CD8-positive, alpha-beta memory T cell (primary cell): ENCODE measurements around the gene BBS1. TPM values are rescaled to one million over a fixed set of nuclear protein-coding genes. Genes with fewer than 3 reads are reported as not detected.

Experiments
- CTCF ChIA-PET: fragments of 350-600 bp; sonication (Branson Sonifier 250); formaldehyde crosslinking; loops from one replicate; lab custom pipeline; 2021; ENCODE audit warnings: antibody characterized with exemption; lab: Charles Lee
- POLR2A ChIA-PET: fragments of 350-600 bp; sonication (Branson Sonifier 250); formaldehyde crosslinking; loops from one replicate; lab custom pipeline; 2021; ENCODE audit warnings: antibody characterized with exemption; lab: Charles Lee
- DNase-seq, 5 donors: peaks; one replicate each; pipeline versions ENCODE4 v3.0.0 to v3.0.0-alpha.2; 2020 to 2022; ENCODE audit warnings: mixed read lengths in 1 of 5
- H3K27ac ChIP-seq: one replicate; pipeline ENCODE4 v1.7.0; 2013; ENCODE audit warnings: low read depth, mild to moderate bottlenecking, low read length, moderate library complexity
- H3K27me3 ChIP-seq: 2 replicates; pipeline ENCODE4 v1.7.0; 2013; ENCODE audit warnings: low read length, mild to moderate bottlenecking; ENCODE audit not compliant: insufficient read depth, poor library complexity, severe bottlenecking
- H3K36me3 ChIP-seq: 2 replicates; pipeline ENCODE4 v1.7.0; 2013; ENCODE audit warnings: mild to moderate bottlenecking, low read length, moderate library complexity; ENCODE audit not compliant: insufficient read depth
- H3K4me1 ChIP-seq: 2 replicates; pipeline ENCODE4 v1.7.0; 2013; ENCODE audit warnings: mild to moderate bottlenecking, low read length, moderate library complexity; ENCODE audit not compliant: insufficient read depth
- H3K4me3 ChIP-seq: 2 replicates; pipeline ENCODE4 v1.7.0; 2013; ENCODE audit warnings: mild to moderate bottlenecking, low read length
- H3K9me3 ChIP-seq: 2 replicates; pipeline ENCODE4 v1.7.0; 2013; ENCODE audit warnings: mild to moderate bottlenecking, low read length
- H3K27ac Mint-ChIP-seq, 8 donors: one replicate each; pipeline ENCODE4 v1.8.0; 2020 to 2021; ENCODE audit warnings: mixed read lengths in 8 of 8, mild to moderate bottlenecking in 6 of 8, inconsistent platforms in 3 of 8, moderate library complexity in 3 of 8
- H3K27me3 Mint-ChIP-seq, 2 donors: one replicate each; pipeline ENCODE4 v1.8.0; 2020 to 2021; ENCODE audit warnings: mixed read lengths in 2 of 2, mild to moderate bottlenecking in 1 of 2, moderate library complexity in 1 of 2
- H3K36me3 Mint-ChIP-seq, 3 donors: one replicate each; pipeline ENCODE4 v1.8.0; 2020 to 2021; ENCODE audit warnings: mixed read lengths in 3 of 3, inconsistent platforms in 1 of 3, mild to moderate bottlenecking in 1 of 3
- H3K4me1 Mint-ChIP-seq, 3 donors: one replicate each; pipeline ENCODE4 v1.8.0; 2020 to 2021; ENCODE audit warnings: mixed read lengths in 3 of 3, inconsistent platforms in 1 of 3, mild to moderate bottlenecking in 1 of 3
- H3K4me3 Mint-ChIP-seq, 7 donors: one replicate each; pipeline ENCODE4 v1.8.0; 2020 to 2021; ENCODE audit warnings: mixed read lengths in 7 of 7, mild to moderate bottlenecking in 6 of 7, moderate library complexity in 4 of 7, inconsistent platforms in 2 of 7
- H3K9me3 Mint-ChIP-seq, 5 donors: one replicate each; pipeline ENCODE4 v1.8.0; 2020 to 2022; ENCODE audit warnings: mixed read lengths in 5 of 5, mild to moderate bottlenecking in 3 of 5, moderate library complexity in 2 of 5, inconsistent platforms in 1 of 5
- polyA plus RNA-seq: library from polyadenylated mRNA; unstranded; fragments of 300-500 nt; fragmentation: Illumina TruSeq; gene quantifications from one replicate; pipeline ENCODE4 v1.2.3, GENCODE V29; 2021
- total RNA-seq, 2 experiments: library from RNA; stranded (reverse); gene quantifications; one replicate each; pipeline ENCODE4 v1.2.3, GENCODE V29; 2021

BBS1 gene
- total and polyA plus RNA-seq, 3 experiments from 2014 or later = 15.6 to 21.2 (median 17.7) TPM

DNA sequence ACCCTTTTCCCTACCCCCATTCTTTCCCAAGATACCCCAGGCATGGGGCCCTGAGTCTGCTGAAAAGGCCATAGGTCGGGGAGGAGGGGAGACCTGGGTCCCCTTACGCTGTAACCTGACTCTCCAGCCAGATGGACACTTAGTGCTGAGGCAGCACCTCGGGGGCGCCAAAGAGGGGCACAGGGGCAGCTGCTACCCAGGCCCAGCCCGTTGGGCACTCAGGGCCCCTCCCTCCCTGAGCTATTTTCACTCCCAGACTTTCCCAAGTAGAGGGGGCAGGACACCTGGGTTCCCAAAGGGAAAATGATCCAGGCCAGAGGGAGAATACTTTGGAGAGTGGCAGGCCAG is 37.2 kb downstream of the BBS1 start:
- Histone ChIP-seq H3K27me3 (no peaks in the 10 kb centered on the region), H3K4me3 (no peak overlapping the region), H3K36me3 (no peaks in the 10 kb centered on the region), H3K9me3 (no peaks in the 10 kb centered on the region), H3K27ac (no peak overlapping the region), H3K4me1 (peaks cover 32% of the 10 kb centered on the region)
- peak overlapping the region in 5 of 7 donors; percentile 5 to 87 (median 40) for H3K4me3 Mint-ChIP-seq
- CTCF ChIA-PET = no interaction called here
- H3K27ac Mint-ChIP-seq = no peak overlapping the region
- DNase-seq = no peak
- H3K9me3 Mint-ChIP-seq = no peaks in the 10 kb centered on the region
- POLR2A ChIA-PET = no interaction called here
- peaks cover 0 to 6% of the 10 kb centered on the region in 2 donors for H3K27me3 Mint-ChIP-seq
- peaks cover 0 to 20% (median 0%) of the 10 kb centered on the region in 3 donors for H3K36me3 Mint-ChIP-seq
- H3K4me1 Mint-ChIP-seq = peaks cover 25 to 36% (median 33%) of the 10 kb centered on the region in 3 donors

DNA sequence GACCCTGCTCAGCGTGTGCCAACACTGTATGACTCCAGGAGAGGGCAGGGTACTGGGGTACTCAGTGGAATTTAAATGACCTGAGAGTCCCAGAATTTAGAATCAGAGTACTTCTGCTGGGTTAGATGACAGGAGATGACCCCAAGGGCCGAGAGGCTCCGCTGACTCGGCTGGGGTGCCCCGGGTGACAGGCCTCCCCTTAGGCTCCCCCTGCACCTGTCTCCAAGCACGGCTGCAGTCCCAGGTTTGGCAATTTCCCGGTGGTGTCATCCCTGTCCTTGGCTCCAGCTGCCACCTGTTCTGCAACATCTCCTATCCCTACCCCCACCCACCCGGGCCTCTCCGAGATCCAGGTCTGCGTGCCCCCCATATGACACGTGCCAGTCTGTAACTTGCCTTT is 37.6 kb downstream of the BBS1 start:
- ChIA-PET POLR2A (no interaction called here), CTCF (no interaction called here)
- no peak for DNase-seq
- Histone ChIP-seq H3K4me1 (peaks cover 28% of the 10 kb centered on the region), H3K36me3 (no peaks in the 10 kb centered on the region), H3K27me3 (no peaks in the 10 kb centered on the region), H3K9me3 (no peaks in the 10 kb centered on the region), H3K4me3 (no peak overlapping the region), H3K27ac (no peak overlapping the region)
- Mint-ChIP-seq H3K27ac (peak overlapping the region in 3 of 8 donors; percentile 11 to 65 (median 26)), H3K9me3 (no peaks in the 10 kb centered on the region), H3K27me3 (peaks cover 0 to 6% of the 10 kb centered on the region in 2 donors), H3K4me1 (peaks cover 22 to 32% (median 29%) of the 10 kb centered on the region in 3 donors), H3K4me3 (peak overlapping the region in 5 of 7 donors; percentile 5 to 87 (median 41)), H3K36me3 (peaks cover 0 to 16% (median 0%) of the 10 kb centered on the region in 3 donors)

DNA sequence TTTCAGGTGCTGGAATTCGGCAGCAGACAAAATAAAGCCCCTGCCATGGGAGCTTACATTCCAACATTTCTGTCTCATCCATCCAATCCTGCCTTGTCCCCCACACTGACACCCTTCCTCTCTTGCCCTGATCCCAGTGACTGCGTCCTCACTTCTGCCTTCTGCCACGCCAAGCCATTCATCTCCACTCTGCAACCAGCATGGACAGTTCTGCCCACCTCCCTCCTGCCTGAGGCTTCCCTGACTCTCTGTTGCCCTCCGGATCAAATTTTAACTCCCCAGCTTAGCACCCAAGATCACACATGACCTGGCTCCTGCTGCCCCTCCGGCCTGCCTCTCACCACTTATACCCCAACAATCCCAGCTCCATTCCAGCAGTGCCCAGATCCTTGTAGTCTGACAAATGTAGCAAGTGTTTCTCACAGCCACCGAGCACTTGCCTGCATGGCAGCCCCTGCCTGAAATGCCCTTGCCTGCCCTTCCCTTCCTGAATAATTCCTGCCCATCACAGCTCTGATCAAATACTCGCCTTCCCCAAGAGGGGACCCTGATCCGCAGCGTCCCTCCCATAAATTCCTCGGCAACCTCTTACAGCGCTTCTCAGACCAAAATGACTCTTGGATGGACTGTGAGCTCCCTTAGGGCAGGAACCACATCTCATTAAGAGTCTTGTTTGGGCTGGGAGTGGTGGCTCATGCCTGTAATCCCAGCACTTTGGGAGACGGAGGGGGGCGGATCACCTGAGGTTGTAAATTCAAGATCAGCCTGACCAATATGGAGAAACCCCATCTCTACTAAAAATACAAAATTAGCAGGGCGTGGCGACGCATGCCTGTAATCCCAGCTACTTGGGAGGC is 38.6 kb downstream of the BBS1 start:
- POLR2A ChIA-PET = no interaction called here
- no peaks in the 10 kb centered on the region for H3K36me3 ChIP-seq

DNA sequence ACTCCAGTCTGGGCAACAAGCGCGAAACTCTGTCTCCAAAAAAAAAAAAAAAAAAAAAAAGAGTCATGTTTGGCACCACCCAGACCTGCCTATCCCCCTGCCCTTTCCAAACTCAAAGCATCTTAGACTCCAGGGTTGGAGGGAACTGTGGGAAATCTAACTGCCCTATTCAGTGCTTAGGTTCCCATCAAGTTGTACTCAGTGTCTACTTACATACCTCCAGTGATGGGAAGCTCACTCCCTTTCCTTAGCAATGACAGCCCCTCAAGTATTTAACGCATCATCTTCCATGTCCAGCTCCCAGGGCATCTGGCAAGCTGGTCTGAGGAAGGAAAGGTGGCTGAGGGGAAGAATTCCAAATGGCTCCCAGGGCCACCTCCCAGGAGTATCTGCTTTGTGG is 39.3 kb downstream of the BBS1 start:
- no peaks in the 10 kb centered on the region for H3K9me3 ChIP-seq
- Mint-ChIP-seq H3K27ac (no peak overlapping the region), H3K9me3 (no peaks in the 10 kb centered on the region), H3K36me3 (peaks cover 0 to 8% (median 0%) of the 10 kb centered on the region in 3 donors), H3K4me3 (peak overlapping the region in 1 of 7 donors; percentile 74), H3K4me1 (peaks cover 8 to 16% (median 13%) of the 10 kb centered on the region in 3 donors), H3K27me3 (peaks cover 0 to 6% of the 10 kb centered on the region in 2 donors)
- POLR2A ChIA-PET = no interaction called here
- CTCF ChIA-PET = no interaction called here
- H3K27ac ChIP-seq = no peak overlapping the region
- H3K4me3 ChIP-seq = no peak overlapping the region
- no peaks in the 10 kb centered on the region for H3K36me3 ChIP-seq
- no peak for DNase-seq
- no peaks in the 10 kb centered on the region for H3K27me3 ChIP-seq
- H3K4me1 ChIP-seq = peaks cover 12% of the 10 kb centered on the region

More for the DNA sequence above, 38.6 kb downstream of the BBS1 start:
- H3K4me1 ChIP-seq = peaks cover 18% of the 10 kb centered on the region
- DNase-seq = no peak
- Mint-ChIP-seq H3K27ac (peak overlapping the region in 6 of 8 donors; percentile 5 to 85 (median 24)), H3K4me3 (peak overlapping the region in 4 of 7 donors; percentile 32 to 87 (median 51)), H3K4me1 (peaks cover 12 to 22% (median 20%) of the 10 kb centered on the region in 3 donors), H3K27me3 (peaks cover 0 to 6% of the 10 kb centered on the region in 2 donors), H3K36me3 (peaks cover 0 to 8% (median 0%) of the 10 kb centered on the region in 3 donors), H3K9me3 (no peaks in the 10 kb centered on the region)
- no peaks in the 10 kb centered on the region for H3K27me3 ChIP-seq
- no peak overlapping the region for H3K4me3 ChIP-seq
- no peak overlapping the region for H3K27ac ChIP-seq
- H3K9me3 ChIP-seq = no peaks in the 10 kb centered on the region
- CTCF ChIA-PET = interaction anchor here (0.5 kb wide), 1 partner anchor 111 kb away, joined by 4 read pairs; no protein-coding TSS in a partner anchor

DNA sequence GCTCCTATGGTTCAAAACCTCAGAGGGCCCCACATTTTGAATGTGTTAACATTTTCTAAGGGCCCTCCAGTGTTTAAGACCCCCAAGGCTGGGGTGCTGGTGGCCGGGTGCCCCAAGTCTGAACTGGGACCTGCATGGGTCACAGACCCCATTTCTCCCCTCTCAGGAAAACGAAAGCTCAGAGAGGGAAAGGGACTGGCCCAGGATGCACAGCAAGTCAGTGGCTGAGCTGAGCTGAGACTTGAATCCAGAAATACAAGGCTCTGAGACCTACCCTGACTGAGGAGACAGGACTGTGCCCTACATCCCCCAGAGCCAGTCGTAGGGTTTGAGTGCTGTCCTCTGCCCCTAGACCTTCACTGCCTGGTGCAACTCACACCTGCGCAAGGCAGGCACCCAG is 40.5 kb downstream of the BBS1 start:
- Mint-ChIP-seq H3K4me1 (peaks cover 3 to 8% (median 7%) of the 10 kb centered on the region in 3 donors), H3K9me3 (no peaks in the 10 kb centered on the region), H3K4me3 (no peak overlapping the region), H3K27me3 (peaks cover 5 to 8% of the 10 kb centered on the region in 2 donors), H3K36me3 (peaks cover 0 to 4% (median 0%) of the 10 kb centered on the region in 3 donors), H3K27ac (no peak overlapping the region)
- Histone ChIP-seq H3K9me3 (no peaks in the 10 kb centered on the region), H3K36me3 (no peaks in the 10 kb centered on the region), H3K4me3 (no peak overlapping the region), H3K4me1 (peaks cover 3% of the 10 kb centered on the region), H3K27ac (no peak overlapping the region), H3K27me3 (no peaks in the 10 kb centered on the region)
- POLR2A ChIA-PET = no interaction called here
- DNase-seq = no peak
- CTCF ChIA-PET = no interaction called here

DNA sequence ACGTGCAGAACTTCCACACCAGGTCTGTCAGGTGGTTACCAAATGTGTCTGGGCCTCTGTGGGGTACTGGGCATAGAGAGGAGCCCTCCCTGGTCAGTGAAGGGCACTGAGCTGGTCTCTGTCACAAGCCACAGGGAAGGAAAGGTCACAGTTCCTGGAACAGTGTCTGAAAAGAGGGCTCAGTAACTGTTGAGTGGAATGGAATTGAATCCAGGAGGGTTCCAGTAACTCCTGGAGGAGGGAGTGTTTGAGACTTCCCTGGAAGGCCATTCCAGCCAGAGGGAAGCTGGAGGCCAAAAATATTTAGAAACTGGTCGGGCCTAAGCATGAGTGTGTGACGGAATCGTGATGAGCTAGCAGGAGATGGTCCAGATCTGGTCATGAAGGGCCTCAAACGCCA is 44.2 kb downstream of the BBS1 start:
- CTCF ChIA-PET = interaction anchor here (1.6 kb wide), 1 partner anchor 40 kb away, joined by 3 read pairs; no protein-coding TSS in a partner anchor

DNA sequence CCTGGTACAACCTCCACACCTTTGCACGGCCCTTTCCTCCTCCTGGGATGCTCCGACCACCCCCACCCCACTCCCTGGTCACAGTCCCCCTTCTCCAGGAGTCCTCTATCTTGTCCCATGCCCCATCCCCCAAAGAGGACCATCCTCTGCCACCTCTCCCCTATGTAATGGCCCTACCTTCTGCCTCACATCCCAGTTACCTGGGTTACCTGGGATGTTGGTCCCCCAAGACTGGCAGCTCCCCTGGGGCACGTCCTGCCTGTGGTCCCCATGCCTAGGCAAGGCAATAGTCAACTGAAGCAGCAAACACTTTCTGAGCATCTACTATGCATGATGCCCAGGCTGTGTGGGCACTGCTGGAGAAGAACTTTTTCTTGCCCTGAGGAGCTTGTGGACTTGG is 45.0 kb downstream of the BBS1 start:
- H3K9me3 Mint-ChIP-seq = no peaks in the 10 kb centered on the region
- ChIA-PET POLR2A (no interaction called here), CTCF (interaction anchor here (0.6 to 1.6 kb wide), 2 partner anchors 40 to 960 kb away, joined by 3 read pairs; partner anchors contain the start of gene KCNK7)
- no peak overlapping the region for H3K27ac Mint-ChIP-seq
- peaks cover 6 to 16% of the 10 kb centered on the region in 2 donors for H3K27me3 Mint-ChIP-seq
- no peak overlapping the region for H3K27ac ChIP-seq
- no peaks in the 10 kb centered on the region for H3K9me3 ChIP-seq
- peaks cover 5% of the 10 kb centered on the region for H3K4me1 ChIP-seq
- DNase-seq = no peak
- H3K4me3 ChIP-seq = no peak overlapping the region
- H3K36me3 Mint-ChIP-seq = peaks cover 0 to 1% (median 0%) of the 10 kb centered on the region in 3 donors
- peaks cover 0 to 6% (median 1%) of the 10 kb centered on the region in 3 donors for H3K4me1 Mint-ChIP-seq
- H3K36me3 ChIP-seq = no peaks in the 10 kb centered on the region
- H3K27me3 ChIP-seq = no peaks in the 10 kb centered on the region
- H3K4me3 Mint-ChIP-seq = no peak overlapping the region

More for the DNA sequence above, 44.2 kb downstream of the BBS1 start:
- Mint-ChIP-seq H3K36me3 (peaks cover 0 to 1% (median 0%) of the 10 kb centered on the region in 3 donors), H3K4me3 (no peak overlapping the region), H3K4me1 (peaks cover 0 to 6% (median 1%) of the 10 kb centered on the region in 3 donors), H3K27ac (no peak overlapping the region), H3K27me3 (peaks cover 6 to 16% of the 10 kb centered on the region in 2 donors), H3K9me3 (no peaks in the 10 kb centered on the region)
- POLR2A ChIA-PET = no interaction called here
- Histone ChIP-seq H3K36me3 (no peaks in the 10 kb centered on the region), H3K9me3 (no peaks in the 10 kb centered on the region), H3K27ac (no peak overlapping the region), H3K4me3 (no peak overlapping the region), H3K27me3 (no peaks in the 10 kb centered on the region), H3K4me1 (peaks cover 5% of the 10 kb centered on the region)
- no peak for DNase-seq

DNA sequence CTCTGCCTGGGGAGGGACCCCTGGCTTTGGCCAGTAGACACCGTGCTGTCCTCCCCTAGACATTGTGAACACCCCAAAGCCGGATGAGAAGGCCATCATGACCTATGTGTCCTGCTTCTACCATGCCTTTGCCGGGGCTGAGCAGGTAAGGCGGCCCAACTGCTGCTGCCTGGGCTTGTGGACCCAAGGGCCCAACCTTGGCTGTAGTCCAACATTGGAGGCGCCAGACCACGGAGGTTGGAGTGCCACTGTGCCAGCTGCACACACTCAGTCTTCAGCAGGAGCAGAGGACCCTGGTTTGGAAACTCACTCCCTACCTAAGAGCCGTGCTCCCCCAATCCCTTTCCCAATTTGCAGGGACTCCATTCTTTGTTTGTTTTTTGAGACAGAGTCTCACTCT is 45.7 kb downstream of the BBS1 start:
- Histone ChIP-seq H3K27me3 (no peaks in the 10 kb centered on the region), H3K27ac (no peak overlapping the region), H3K4me3 (no peak overlapping the region), H3K9me3 (no peaks in the 10 kb centered on the region), H3K36me3 (no peaks in the 10 kb centered on the region), H3K4me1 (peaks cover 5% of the 10 kb centered on the region)
- Mint-ChIP-seq H3K4me3 (no peak overlapping the region), H3K4me1 (peaks cover 0 to 6% (median 1%) of the 10 kb centered on the region in 3 donors), H3K27me3 (peaks cover 6 to 16% of the 10 kb centered on the region in 2 donors), H3K36me3 (peaks cover 0 to 1% (median 0%) of the 10 kb centered on the region in 3 donors), H3K27ac (no peak overlapping the region), H3K9me3 (no peaks in the 10 kb centered on the region)
- ChIA-PET POLR2A (no interaction called here), CTCF (interaction anchor here (1.6 kb wide), 1 partner anchor 39 kb away, joined by 3 read pairs; no protein-coding TSS in a partner anchor)
- DNase-seq = no peak
